Endothelial cell of umbilical vein (primary cell): Measurements from ENCODE around the gene HOXD4. TPM values are rescaled to one million over a fixed set of nuclear protein-coding genes. Genes with fewer than 3 reads are reported as not detected.

Source experiments
- BruUV-seq: library from RNA; stranded (reverse); fragments of 400-500 nt; replicated peaks from 2 replicates; lab custom pipeline; 2021; lab: Mats Ljungman, UMichigan
- CTCF ChIA-PET: fragments of 300-600, 350-600 bp; sonication (Branson Sonifier 250); formaldehyde crosslinking; loops from one replicate; lab custom pipeline; 2021; ENCODE audit warnings: antibody characterized with exemption, inconsistent platforms; lab: Charles Lee
- POLR2A ChIA-PET: fragments of 300-600, 350-600 bp; sonication (Branson Sonifier 250); formaldehyde crosslinking; loops from one replicate; lab custom pipeline; 2021; ENCODE audit warnings: antibody characterized with exemption, inconsistent platforms; lab: Charles Lee
- DNase-seq: peaks from one replicate; pipeline ENCODE4 v3.0.0-alpha.2; 2011; ENCODE audit warnings: low read depth, low spot score
- FAIRE-seq: peaks from 2 replicates; lab custom pipeline; 2011; peaks lifted over from hg19 to GRCh38; lab: Jason Lieb, UNC
- H2AFZ ChIP-seq: 2 replicates; pipeline ENCODE4 v1.6.0; 2012; ENCODE audit warnings: low read depth, low read length, control low read depth, inconsistent platforms
- H3K27ac ChIP-seq: 2 replicates; pipeline ENCODE4 v1.5.1; 2011; ENCODE audit warnings: low read depth, mild to moderate bottlenecking, control low read depth, low read length, moderate library complexity; ENCODE audit not compliant: insufficient read depth
- H3K27me3 ChIP-seq, 2 experiments: 2 replicates each; pipeline versions ENCODE4 v1.6.0 to v1.6.1; 2011; ENCODE audit warnings: low read length in 2 of 2, mixed read lengths in 1 of 2; ENCODE audit not compliant: control insufficient read depth in 2 of 2, insufficient read depth in 2 of 2
- H3K36me3 ChIP-seq, 2 experiments: 2 replicates in 1 of 2; 3 replicates in 1 of 2; pipeline ENCODE4 v1.5.1; 2011; ENCODE audit warnings: low read length in 2 of 2, mild to moderate bottlenecking in 1 of 2, moderate library complexity in 1 of 2; ENCODE audit not compliant: control insufficient read depth in 2 of 2, insufficient read depth in 2 of 2; ENCODE audit errors: extremely low read depth in 1 of 2
- H3K4me1 ChIP-seq: 3 replicates; pipeline ENCODE4 v1.5.1; 2011; ENCODE audit warnings: mild to moderate bottlenecking, low read length; ENCODE audit not compliant: control insufficient read depth, insufficient read depth; ENCODE audit errors: extremely low read depth
- H3K4me2 ChIP-seq: 2 replicates; pipeline ENCODE4 v1.6.1; 2011; ENCODE audit warnings: low read length, control low read depth, mixed read lengths; ENCODE audit not compliant: insufficient read depth
- H3K4me3 ChIP-seq, 3 experiments: fragments of 200-600 bp in 1 of 3; sonication (generic), shearing (Covaris generic) in 1 of 3; replicated peaks in 1 of 3; 2 replicates each; pipeline ENCODE4 v1.5.1; 2011 to 2016; ENCODE audit warnings: control low read depth in 3 of 3, low read length in 3 of 3, mild to moderate bottlenecking in 2 of 3, inconsistent platforms in 1 of 3, low read depth in 1 of 3, moderate library complexity in 1 of 3; ENCODE audit not compliant: insufficient read depth in 1 of 3
- H3K79me2 ChIP-seq: 2 replicates; pipeline ENCODE4 v1.6.0; 2012; ENCODE audit warnings: low read length, inconsistent platforms; ENCODE audit not compliant: control insufficient read depth, insufficient read depth
- H3K9ac ChIP-seq: replicated peaks from 2 replicates; pipeline ENCODE3; 2011; ENCODE audit warnings: low read length, control low read depth; ENCODE audit not compliant: insufficient read depth; ENCODE audit errors: extremely low read depth
- H3K9me1 ChIP-seq: replicated peaks from 3 replicates; pipeline ENCODE4 v1.6.0; 2011; ENCODE audit warnings: mild to moderate bottlenecking, low read length; ENCODE audit not compliant: control insufficient read depth, insufficient read depth; ENCODE audit errors: extremely low read depth
- H3K9me3 ChIP-seq: replicated peaks from 2 replicates; pipeline ENCODE4 v1.5.1; 2012; ENCODE audit warnings: low read length, inconsistent platforms; ENCODE audit not compliant: control insufficient read depth, insufficient read depth
- H4K20me1 ChIP-seq: replicated peaks from 2 replicates; pipeline ENCODE3; 2011; ENCODE audit warnings: mild to moderate bottlenecking, low read length; ENCODE audit not compliant: control insufficient read depth, insufficient read depth; ENCODE audit errors: extremely low read depth
- EZH2 ChIP-seq: IDR thresholded peaks from 2 replicates; pipeline ENCODE4 v1.6.1; 2012; ENCODE audit warnings: borderline replicate concordance, low read depth, mild to moderate bottlenecking, moderate library complexity, low read length, inconsistent platforms; ENCODE audit not compliant: severe bottlenecking
- FOS ChIP-seq: IDR thresholded peaks from 2 replicates; pipeline ENCODE4 v1.6.1; 2011; ENCODE audit warnings: mild to moderate bottlenecking, low read length, moderate library complexity, borderline replicate concordance; ENCODE audit not compliant: insufficient read depth
- GATA2 ChIP-seq: IDR thresholded peaks from 2 replicates; pipeline ENCODE4 v1.7.0; 2011; ENCODE audit warnings: low read depth, mild to moderate bottlenecking, moderate library complexity, mixed read lengths, low read length; ENCODE audit not compliant: insufficient read length, insufficient read depth
- JUN ChIP-seq: IDR thresholded peaks from 2 replicates; pipeline ENCODE4 v1.6.1; 2011; ENCODE audit warnings: borderline replicate concordance, low read depth; ENCODE audit not compliant: insufficient read length, insufficient read depth
- MAX ChIP-seq: IDR thresholded peaks from 2 replicates; pipeline ENCODE4 v1.6.1; 2011; ENCODE audit not compliant: insufficient read depth, insufficient read length
- MYC ChIP-seq: IDR thresholded peaks from one replicate; pipeline ENCODE4 v1.6.1; 2011; ENCODE audit warnings: mild to moderate bottlenecking, low read depth, low read length
- POLR2A ChIP-seq: IDR thresholded peaks from 2 replicates; pipeline ENCODE4 v1.6.1; 2012; ENCODE audit warnings: low read depth, mild to moderate bottlenecking, control low read depth, low read length
- POLR2AphosphoS5 ChIP-seq: IDR thresholded peaks from 2 replicates; pipeline ENCODE4 v1.6.1; 2012; ENCODE audit warnings: low read depth, mild to moderate bottlenecking, control low read depth, low read length, moderate library complexity; ENCODE audit not compliant: insufficient read depth
- dilution Hi-C: fragments of 300-500 bp; cut with MboI; formaldehyde crosslinking; loops from one replicate; pipeline ENCODE4 v1.15.0; 2019; ENCODE audit warnings: low sequenced_read_pairs; ENCODE audit not compliant: extremely low pct_ligation_motif_present
- intact Hi-C: fragments of 100-400 bp; cut with micrococcal nuclease; formaldehyde crosslinking; loops from one replicate; pipeline ENCODE4 v1.10.0; 2022
- polyA plus RNA-seq, 4 experiments: library from polyadenylated mRNA; depleted of rRNA in 3 of 4; stranded (reverse) in 3 of 4; unstranded in 1 of 4; fragments of >200 nt; gene quantifications; 2 replicates each; pipeline versions ENCODE4 v1.2.1 to v1.2.3, GENCODE V29; 2011 to 2012; ENCODE audit warnings: missing spikeins in 1 of 4
- total RNA-seq: library from RNA; stranded (reverse); gene quantifications from 2 replicates; pipeline ENCODE4 v1.2.3, GENCODE V29; 2021
- TF ChIP-seq, protein P1 (sequence below), 2 donors: IDR thresholded peaks; 1 replicate in 1 of 2; 2 replicates in 1 of 2; pipeline ENCODE4 v1.5.1; 2011; ENCODE audit warnings: low read length in 2 of 2, mild to moderate bottlenecking in 2 of 2, moderate library complexity in 2 of 2, control low read depth in 1 of 2, inconsistent platforms in 1 of 2, low read depth in 1 of 2; ENCODE audit not compliant: insufficient read depth in 1 of 2; ENCODE audit errors: extremely low read depth in 1 of 2

The HOXD4 gene
- total and polyA plus RNA-seq, 2 donors (not counting 3 experiments of a cell fraction or from before 2014, with no cell fraction given) = 7.6 to 13.7 TPM

GRCh38 chr2:176154576-176155252 lies 3.4 kb downstream of the HOXD4 start:
- H3K9me3 ChIP-seq = no peaks in the 10 kb centered on the region
- no TSS peak for BruUV-seq
- dilution Hi-C loops = no loop called here
- H3K79me2 ChIP-seq = peaks cover 3% of the 10 kb centered on the region
- ChIA-PET POLR2A (interaction anchor here (0.6 kb wide), 1 partner anchor 483 kb away, joined by 5 read pairs; no protein-coding TSS in a partner anchor), CTCF (interaction anchor here (0.8 to 4.1 kb wide), 8 partner anchors 10 to 497 kb away, joined by 3 to 25 read pairs (median 4); no protein-coding TSS in a partner anchor)
- intact Hi-C loops = no loop called here
- FAIRE-seq = no peak
- H3K9ac ChIP-seq = no peak overlapping the region
- H3K4me2 ChIP-seq = no peak overlapping the region
- no peak for DNase-seq
- TF ChIP-seq MYC (no peak), MAX (no peak), POLR2AphosphoS5 (no peak), POLR2A (no peak), EZH2 (no peak), GATA2 (no peak), JUN (no peak), FOS (no peak)
- TF ChIP-seq, protein P1, sequence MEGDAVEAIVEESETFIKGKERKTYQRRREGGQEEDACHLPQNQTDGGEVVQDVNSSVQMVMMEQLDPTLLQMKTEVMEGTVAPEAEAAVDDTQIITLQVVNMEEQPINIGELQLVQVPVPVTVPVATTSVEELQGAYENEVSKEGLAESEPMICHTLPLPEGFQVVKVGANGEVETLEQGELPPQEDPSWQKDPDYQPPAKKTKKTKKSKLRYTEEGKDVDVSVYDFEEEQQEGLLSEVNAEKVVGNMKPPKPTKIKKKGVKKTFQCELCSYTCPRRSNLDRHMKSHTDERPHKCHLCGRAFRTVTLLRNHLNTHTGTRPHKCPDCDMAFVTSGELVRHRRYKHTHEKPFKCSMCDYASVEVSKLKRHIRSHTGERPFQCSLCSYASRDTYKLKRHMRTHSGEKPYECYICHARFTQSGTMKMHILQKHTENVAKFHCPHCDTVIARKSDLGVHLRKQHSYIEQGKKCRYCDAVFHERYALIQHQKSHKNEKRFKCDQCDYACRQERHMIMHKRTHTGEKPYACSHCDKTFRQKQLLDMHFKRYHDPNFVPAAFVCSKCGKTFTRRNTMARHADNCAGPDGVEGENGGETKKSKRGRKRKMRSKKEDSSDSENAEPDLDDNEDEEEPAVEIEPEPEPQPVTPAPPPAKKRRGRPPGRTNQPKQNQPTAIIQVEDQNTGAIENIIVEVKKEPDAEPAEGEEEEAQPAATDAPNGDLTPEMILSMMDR (IDR thresholded peaks at IDR 0.05; ENCODE audit: extremely low read depth in 1 of 2, insufficient read depth in 1 of 2, low read depth in 1 of 2, low read length in 2 of 2) = no peak
- no peaks in the 10 kb centered on the region for H3K9me1 ChIP-seq
- H3K4me3 ChIP-seq = no peak overlapping the region
- H2AFZ ChIP-seq = no peak overlapping the region
- H3K27ac ChIP-seq = no peak overlapping the region
- no peaks in the 10 kb centered on the region for H3K27me3 ChIP-seq
- no peaks in the 10 kb centered on the region for H3K4me1 ChIP-seq
- H4K20me1 ChIP-seq = no peaks in the 10 kb centered on the region
- H3K36me3 ChIP-seq = peaks cover 2 to 18% of the 10 kb centered on the region in 2 experiments
